Activated CD8-positive, alpha-beta memory T cell treated with anti-CD3 and anti-CD28 coated beads for 36 hours (primary cell): Measurements from ENCODE around the gene NUP42. TPM values are rescaled to one million over a fixed set of nuclear protein-coding genes. Genes with fewer than 3 reads are reported as not detected.
"Not testable (repeated sequence)": the region's sequence is repeated elsewhere in the genome, so short reads cannot be mapped to it uniquely, and the experiment has no call there.

Source experiments
- CTCF ChIA-PET: fragments of 350-600 bp; sonication (Branson Sonifier 250); formaldehyde crosslinking; loops from one replicate; lab custom pipeline; 2021; ENCODE audit warnings: antibody characterized with exemption; lab: Charles Lee
- POLR2A ChIA-PET: fragments of 350-600 bp; sonication (Branson Sonifier 250); formaldehyde crosslinking; loops from one replicate; lab custom pipeline; 2021; ENCODE audit warnings: antibody characterized with exemption; lab: Charles Lee
- total RNA-seq, 2 experiments: library from RNA; stranded (reverse); gene quantifications; one replicate each; pipeline ENCODE4 v1.2.3, GENCODE V29; 2021

The NUP42 gene, protein sequence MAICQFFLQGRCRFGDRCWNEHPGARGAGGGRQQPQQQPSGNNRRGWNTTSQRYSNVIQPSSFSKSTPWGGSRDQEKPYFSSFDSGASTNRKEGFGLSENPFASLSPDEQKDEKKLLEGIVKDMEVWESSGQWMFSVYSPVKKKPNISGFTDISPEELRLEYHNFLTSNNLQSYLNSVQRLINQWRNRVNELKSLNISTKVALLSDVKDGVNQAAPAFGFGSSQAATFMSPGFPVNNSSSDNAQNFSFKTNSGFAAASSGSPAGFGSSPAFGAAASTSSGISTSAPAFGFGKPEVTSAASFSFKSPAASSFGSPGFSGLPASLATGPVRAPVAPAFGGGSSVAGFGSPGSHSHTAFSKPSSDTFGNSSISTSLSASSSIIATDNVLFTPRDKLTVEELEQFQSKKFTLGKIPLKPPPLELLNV
- total RNA-seq, result 10 to 100 TPM; 43.7 to 45.4 TPM

DNA sequence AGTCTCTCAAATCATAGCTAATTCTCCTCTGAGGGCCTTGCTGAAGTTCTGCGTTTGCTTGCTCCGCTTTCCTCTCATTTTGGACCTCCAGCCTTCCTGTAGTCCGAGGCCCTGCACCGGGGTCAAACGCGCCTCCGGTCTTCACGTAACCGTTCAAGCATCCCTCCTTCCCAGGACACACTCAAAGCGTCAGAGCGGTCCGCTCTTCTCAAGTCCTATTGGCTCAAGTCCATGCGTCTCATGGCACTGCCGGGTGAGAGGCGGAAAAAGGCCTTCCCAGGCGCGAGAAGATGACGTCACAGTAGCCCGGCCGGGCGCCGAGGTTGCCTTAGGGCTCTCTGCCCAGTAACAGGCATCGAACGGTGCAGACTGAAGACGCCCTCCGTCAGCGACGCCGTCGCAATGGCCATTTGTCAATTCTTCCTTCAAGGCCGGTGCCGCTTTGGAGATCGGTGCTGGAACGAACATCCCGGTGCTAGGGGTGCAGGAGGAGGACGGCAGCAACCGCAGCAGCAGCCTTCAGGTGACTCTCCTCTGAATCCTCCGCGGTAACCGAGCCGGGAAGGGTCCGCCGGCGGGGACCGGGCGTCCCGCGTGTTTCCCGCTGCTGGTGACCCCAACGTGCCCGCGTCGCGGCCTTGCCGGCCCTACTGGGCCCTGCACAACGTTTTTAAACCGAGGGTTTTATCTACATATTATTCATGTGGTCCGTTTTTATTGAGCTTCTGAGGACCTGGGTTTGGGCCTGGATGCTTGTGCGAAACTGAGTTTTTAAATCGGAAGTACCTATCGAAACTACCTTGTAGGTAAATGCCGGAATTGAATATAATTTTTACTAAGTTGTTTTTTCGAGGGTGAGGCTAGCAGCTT lies at the start of gene NUP42:
TSS of gene NUP42 (plus strand) at position 365 of the 870 bp plus-strand sequence. CDS start at position 403, 38 bp downstream.
- ChIA-PET POLR2A (interaction anchor here (0.5 to 2.1 kb wide), 5 partner anchors 11 to 356 kb away, joined by 3 to 16 read pairs (median 4); partner anchors contain the start of gene KLHL7), CTCF (interaction anchor here (0.7 to 1.3 kb wide), 2 partner anchors 72 to 96 kb away, joined by 3 to 6 read pairs; no protein-coding TSS in a partner anchor)

DNA sequence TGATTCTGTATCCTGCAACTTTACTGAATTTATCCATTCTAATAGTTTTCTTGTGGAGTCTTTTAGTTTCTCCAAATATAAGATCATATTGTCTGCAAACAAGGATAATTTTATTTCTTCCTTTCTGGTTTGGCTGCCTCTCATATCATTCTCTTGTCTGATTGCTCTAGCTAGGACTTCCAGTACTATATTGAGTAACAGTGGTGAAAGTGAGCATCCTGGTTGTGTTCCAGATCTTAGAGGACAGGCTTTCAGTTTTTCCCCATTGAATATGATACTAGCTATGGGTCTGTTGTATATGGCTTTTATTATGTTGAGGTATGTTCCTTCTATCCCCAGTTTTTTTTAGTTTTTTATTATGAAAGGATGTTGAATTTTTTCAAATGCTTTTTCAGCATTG lies 48.1 kb upstream of the NUP42 start:
- POLR2A ChIA-PET, result no interaction called here

DNA sequence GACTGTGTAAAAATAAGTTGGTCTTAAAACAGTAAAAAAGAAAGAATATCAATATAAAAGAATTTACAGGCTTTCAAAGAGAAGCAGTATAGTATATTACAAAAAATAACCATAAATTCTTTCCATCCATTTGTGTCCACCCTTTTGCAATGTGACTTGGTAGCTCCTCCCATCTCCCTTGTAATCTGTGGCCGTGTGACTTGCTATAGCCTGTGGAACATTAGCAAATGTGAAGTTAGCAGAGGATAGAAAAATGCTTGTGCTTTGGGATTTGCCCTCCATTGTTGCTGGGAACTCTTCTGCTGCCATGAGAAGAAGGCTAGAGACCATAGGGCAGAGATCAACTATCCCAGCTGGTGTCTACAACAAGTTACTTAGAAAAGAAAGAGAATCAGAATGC lies 46.1 kb upstream of the NUP42 start:
- ChIA-PET POLR2A (no interaction called here), CTCF (no interaction called here)

More for the DNA sequence above, 48.1 kb upstream of the NUP42 start:
- CTCF ChIA-PET, result no interaction called here

DNA sequence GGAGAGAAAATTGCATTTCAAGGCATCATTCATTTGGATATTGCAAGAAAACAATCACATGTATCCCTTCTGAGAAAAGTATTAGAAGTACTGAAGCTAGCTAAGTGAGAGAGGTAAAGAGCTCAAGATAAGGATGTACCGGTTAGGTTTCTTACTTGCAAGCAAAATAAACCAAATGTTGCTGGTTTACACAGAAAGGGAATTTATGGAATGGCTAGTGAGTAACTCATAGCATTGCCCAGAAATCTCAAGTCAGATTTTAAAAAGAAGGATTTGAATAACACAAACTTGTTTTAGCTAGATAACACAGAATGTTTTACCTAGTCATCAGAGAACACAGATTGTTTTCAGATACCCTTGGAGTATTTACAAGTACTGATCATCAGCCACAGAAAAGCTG lies 45.6 kb upstream of the NUP42 start:
- POLR2A ChIA-PET, result no interaction called here
- CTCF ChIA-PET, result no interaction called here

DNA sequence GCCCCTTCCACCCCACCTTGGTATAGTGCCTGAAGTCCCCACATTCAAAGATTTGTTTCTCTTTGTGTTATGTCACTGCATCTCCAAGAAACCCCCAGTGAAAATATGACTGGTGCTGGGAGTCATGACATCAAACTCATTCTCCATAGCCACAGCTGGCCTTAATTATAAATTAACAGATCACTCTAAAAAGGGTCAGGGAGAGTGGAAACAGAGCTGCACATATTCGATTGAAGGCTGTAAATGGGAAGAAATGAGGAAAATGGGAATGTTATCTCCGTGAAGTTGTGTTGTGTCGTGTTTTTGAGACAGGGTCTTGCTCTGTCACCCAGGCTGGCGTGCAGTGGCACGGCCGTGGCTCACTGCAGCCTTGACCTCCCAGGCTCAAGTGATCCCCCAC lies 24.2 kb upstream of the NUP42 start:
- CTCF ChIA-PET, result no interaction called here

DNA sequence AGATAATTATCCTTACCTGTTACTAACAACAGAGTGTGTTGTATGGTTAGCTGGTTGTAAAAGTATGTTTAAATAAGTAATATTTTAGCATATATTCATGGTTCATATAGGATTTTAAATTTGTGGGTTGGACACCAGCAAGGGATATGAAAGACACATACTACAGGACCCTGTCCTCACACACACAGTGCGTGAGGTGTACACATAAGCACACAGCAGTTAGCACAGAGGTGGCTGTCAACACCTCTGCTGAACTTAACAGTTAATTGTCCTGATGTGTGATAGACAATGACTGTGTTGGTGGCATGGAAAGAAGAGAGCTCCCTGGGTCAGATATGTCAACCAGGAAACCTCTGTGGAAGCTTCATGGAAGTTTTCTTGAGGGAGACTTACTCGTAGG lies 23.3 kb upstream of the NUP42 start:
- ChIA-PET CTCF (no interaction called here), POLR2A (no interaction called here)

More for the DNA sequence above, 24.2 kb upstream of the NUP42 start:
- POLR2A ChIA-PET, result no interaction called here

DNA sequence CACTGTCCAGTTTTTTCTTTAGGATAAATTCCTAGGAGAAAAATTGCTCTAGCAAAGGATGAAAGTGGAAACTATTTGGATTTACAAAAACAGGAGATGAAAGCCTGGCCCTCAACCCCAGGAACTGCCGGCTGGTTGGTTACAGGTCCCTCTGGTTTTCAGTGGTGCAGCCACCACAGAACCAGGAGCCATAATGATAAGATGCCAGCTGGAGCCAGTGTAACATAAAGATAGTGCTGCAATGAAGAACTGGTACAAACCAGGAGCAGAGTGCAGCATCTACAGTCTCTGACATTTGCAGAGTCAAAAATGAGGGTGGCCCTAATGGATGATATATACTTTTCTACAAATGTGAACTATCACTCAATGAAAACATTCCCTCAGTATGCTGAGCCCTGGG lies 20.4 kb upstream of the NUP42 start:
- CTCF ChIA-PET, result no interaction called here

DNA sequence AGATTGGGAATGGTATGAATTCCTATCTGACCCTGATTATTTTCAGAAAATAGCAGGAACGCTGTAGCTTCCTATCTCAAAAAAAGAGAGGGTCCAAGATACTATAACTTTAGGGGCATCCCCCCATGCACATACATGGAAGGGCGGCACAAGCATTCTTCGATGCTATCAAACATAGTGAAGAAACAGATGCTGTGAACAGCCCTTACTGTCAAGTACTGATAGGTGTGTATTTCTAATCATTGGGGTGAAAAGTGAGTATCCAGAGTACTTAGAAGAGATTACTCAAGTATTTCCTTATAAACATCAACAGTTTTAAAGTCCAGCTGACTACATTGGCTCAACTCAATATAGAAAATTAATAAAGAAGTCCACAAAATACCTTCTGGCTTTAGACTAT lies 17.0 kb upstream of the NUP42 start:
- CTCF ChIA-PET, result no interaction called here

More for the DNA sequence above, 20.4 kb upstream of the NUP42 start:
- POLR2A ChIA-PET, result no interaction called here

DNA sequence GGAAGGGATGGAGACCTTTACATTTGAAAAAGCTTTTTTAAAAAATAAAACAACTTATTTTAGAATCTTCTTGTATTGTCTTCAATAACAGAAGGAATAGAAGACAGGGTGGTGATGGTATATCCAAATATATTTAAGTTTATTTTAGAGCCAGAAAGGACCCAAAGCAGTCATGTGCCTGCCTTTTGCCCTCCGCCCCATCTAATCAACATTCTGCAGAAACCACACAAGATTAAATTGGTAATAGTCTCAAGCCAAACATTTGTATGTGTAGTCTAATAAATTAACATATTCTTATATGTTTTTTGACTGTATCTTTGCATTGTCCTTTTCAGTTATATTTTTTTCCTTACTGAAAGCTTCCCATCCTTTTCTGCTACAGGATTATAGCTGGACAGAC lies 16.5 kb upstream of the NUP42 start:
- ChIA-PET POLR2A (no interaction called here), CTCF (no interaction called here)

More for the DNA sequence above, 17.0 kb upstream of the NUP42 start:
- POLR2A ChIA-PET, result interaction anchor here (0.6 kb wide), 1 partner anchor 31 kb away, joined by 3 read pairs; no protein-coding TSS in a partner anchor

DNA sequence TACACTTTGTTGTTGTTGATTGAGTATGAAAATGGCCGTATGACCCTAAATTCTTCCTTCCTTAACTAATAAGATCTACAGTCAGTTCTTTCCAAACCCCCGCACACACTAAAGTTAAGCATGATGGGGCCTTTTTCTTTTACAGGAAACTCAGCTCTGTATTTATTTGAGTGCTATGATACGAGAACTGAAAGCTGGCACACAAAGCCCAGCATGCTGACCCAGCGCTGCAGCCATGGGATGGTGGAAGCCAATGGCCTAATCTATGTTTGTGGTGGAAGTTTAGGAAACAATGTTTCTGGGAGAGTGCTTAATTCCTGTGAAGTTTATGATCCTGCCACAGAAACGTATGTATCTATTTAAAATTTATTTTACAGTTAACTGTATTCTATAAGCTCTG lies 14.2 kb upstream of the NUP42 start:
- ChIA-PET CTCF (no interaction called here), POLR2A (no interaction called here)

DNA sequence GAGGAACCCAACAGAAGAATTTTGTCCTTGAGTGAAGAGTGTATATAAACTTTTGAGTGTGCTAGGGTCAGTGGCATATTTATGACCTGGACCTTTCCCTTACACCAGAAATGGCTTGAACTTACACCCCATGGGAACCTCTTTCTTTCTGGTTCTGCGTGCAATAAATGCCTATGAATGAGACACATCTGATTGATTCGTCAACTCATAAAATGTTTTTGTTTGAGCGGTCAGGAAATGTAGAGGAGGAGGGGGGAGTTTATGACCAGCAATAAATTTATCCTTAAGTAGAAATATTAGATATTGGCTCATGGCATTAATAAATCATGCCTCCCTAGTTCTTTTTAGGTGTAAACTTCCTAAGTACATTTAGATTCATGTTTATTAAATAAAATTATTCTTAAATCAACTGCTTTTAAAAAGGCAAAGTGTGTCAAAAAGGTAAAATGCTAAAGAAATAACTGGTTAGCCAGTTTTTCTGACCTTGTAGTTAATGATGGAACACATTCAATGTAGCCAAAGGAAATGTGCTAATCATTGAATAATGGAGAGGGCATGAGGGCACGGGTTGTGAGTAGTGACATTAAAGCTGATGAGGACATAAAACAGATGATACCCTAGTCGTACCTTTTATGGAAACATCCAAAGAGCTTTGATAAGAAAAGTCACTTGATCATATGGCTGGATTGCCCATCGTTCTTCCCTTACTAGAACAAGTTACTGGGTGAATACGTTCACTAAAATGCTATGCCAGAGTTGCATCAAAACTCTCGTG lies 13.6 kb upstream of the NUP42 start:
- CTCF ChIA-PET, result no interaction called here
- POLR2A ChIA-PET, result no interaction called here

DNA sequence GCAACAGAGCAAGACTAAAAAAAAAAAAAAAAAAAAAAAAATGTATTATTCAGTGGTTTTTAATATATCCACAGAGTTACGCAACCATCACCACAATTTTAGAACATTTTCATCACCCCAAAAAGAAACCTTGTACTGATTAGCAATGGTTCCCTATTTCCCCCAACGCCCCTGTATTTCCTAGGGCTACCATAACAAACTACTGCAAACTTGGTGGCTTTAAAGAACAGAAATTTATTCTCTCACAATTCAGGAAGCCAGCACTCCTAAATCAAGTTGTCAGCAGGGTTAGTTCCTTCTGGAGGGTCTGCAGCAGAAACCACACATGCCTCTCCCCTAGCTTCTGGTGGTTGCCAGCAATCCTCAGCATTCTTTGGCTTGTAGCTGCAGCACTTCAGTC lies 5.9 kb upstream of the NUP42 start:
- POLR2A ChIA-PET, result no interaction called here
- CTCF ChIA-PET, result no interaction called here

DNA sequence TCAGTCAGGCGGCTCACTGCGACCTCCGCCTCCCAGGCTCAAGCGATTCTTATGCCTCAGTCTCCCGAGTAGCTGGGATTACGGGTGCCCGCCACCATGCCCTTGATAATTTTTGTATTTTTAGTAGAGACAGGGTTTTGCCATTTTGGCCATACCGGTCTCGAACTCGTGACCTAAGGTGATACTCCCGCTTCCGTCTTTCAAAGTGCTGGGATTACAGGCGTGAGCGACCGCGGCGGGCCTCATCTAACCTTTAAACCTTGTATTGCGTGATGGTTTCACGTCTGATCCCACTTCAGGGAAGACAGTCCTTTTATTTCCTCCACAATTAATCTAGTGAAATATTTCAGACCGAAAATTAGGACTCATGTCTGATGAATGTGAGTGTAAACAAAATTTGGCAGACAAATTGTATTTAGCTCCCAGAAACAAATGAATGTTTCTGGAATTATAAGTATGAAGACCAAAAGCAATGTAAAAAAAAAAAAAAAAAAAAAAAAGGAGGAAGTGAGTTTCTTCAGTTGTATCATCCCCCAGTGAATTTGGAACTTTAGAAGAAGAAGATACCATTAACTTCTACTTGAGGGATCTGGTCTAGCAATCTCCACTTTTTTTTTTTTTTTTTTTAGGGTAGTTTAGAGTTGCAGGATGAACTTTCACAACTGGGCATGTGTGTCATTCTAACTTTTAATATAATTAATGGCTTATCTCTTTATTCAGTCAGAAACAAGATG lies 1.6 kb downstream of the NUP42 start:
- POLR2A ChIA-PET, result interaction anchor here (0.6 to 2.1 kb wide), 3 partner anchors 77 to 1643 kb away, joined by 3 to 16 read pairs (median 3); partner anchors contain the start of gene KLHL7
- CTCF ChIA-PET, result interaction anchor here (1.3 kb wide), 1 partner anchor 97 kb away, joined by 6 read pairs; no protein-coding TSS in a partner anchor

DNA sequence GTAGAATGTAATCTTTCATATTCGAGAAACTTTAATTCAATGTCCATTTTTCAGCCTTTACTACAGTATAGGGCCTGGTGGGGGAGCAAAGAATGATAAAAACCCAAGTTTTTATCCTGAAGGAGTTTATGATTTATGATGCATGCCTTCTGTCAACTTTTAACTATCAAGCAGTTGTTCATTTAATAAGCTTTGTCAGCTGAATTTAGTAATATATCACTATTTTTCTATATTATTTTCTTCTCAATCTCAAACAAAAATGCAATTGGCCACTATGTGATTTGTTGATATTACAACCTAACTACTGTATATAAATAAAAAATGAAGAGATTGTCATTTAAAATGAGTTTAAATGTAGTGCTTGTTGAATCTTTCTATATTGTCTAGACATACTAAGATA lies 2.4 kb downstream of the NUP42 start:
- POLR2A ChIA-PET, result no interaction called here

DNA sequence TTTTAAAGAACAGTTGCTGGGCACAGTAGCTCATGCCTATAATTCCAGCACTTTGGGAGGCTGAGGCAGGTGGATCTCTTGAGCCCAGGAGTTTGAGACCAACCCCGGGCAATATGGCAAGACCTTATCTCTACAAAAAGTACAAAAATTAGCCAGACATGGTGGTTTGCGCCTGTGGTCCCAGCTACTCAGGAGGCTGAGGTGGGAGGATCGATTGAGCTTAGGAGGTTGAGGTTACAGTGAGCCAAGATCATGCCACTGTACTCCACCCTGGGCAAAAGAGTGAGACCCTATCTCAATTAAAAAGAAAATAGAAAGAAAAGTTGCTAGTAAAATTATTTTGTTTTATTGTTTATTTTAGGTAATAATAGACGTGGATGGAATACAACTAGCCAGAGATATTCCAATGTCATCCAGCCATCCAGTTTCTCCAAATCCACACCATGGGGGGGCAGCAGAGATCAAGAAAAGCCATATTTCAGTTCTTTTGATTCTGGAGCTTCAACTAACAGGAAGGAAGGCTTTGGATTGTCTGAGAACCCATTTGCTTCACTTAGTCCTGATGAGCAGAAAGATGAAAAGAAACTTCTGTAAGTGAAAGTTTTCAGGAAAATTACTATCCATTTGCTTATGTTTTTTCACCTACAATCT lies 3.0 kb downstream of the NUP42 start:
- CTCF ChIA-PET, result no interaction called here
- POLR2A ChIA-PET, result no interaction called here

More for the DNA sequence above, 2.4 kb downstream of the NUP42 start:
- CTCF ChIA-PET, result no interaction called here

DNA sequence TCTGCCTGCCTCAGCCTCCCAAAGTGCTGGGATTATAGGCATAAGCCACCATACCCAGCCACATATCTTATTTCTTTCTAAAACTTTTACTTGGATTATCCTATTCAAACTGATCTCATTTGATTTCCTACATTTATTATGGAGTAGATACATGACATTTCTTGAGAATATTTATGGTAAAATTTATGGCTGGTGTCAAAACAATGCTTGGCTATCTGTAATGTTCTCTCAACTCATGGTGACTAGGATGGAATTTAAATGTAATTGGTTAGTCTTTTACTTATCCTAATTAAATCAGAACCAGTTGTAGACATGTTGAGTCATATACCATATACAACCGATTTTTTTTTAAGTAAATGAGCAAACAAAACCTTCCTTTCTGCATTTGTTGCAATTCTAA lies 4.1 kb downstream of the NUP42 start:
- CTCF ChIA-PET, result no interaction called here

DNA sequence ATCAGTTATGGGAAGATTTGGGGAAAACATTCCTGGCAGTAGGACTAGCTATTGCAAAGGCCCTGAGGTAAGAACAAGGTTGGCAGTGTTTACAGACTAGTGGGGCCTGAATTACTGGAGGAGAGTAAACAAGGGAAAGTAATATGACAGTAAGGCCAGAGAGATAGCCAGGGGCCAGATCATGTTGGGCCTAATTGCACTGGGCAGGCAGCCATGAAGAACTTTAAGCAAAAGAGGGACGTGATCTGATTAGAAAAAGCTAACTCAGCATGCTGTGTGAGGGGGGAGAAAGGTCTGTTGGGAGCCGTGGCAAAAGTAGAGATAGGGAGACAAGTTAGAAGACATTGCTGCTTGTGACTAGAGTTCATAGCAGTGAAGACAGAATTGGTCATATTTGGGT lies 9.2 kb downstream of the NUP42 start:
- ChIA-PET CTCF (no interaction called here), POLR2A (interaction anchor here (0.7 kb wide), 1 partner anchor 495 kb away, joined by 3 read pairs; no protein-coding TSS in a partner anchor)

More for the DNA sequence above, 4.1 kb downstream of the NUP42 start:
- POLR2A ChIA-PET, result no interaction called here

DNA sequence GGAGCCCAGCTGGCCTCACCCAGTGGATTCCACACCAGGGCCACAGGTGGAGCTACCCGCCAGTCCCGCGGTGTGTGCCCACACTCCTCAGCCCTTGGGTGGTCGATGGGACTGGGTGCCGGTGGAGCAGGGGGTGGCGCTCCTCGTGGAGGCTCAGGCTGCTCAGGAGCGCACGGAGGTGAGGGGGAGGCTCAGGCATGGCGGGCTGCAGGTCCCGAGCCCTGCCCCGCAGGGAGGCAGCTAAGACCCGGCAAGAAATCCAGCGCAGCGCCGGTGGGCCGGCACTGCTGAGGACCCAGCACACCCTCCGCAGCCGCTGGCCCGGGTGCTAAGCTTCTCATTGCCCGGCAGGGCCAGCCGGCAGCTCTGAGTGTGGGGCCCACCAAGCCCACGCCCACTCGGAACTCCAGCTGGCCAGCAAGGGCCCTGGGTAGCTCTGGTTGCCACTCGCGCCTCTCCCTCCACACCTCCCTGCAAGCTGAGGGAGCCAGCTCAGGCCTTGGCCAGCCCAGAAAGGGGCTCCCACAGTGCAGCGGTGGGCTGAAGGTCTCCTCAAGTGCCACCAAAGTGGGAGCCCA lies 11.9 kb downstream of the NUP42 start:
- POLR2A ChIA-PET, CTCF ChIA-PET: not testable (repeated sequence)
